NCI-H524 (cell line): Measurements from ENCODE around the gene ASIP.
"Not testable (repeated sequence)": the region's sequence is repeated elsewhere in the genome, so short reads cannot be mapped to it uniquely, and the experiment has no call there.

ENCODE experiments used
- DNase-seq, 2 experiments: peaks; one replicate each; lab custom pipeline; 2025; lab: John Stamatoyannopoulos, UW

Gene ASIP

GRCh38 chr20:34242879-34243278, 1.7 kb downstream of the ASIP start:
- DNase-seq, result peak; percentile 65 to 91

DNA sequence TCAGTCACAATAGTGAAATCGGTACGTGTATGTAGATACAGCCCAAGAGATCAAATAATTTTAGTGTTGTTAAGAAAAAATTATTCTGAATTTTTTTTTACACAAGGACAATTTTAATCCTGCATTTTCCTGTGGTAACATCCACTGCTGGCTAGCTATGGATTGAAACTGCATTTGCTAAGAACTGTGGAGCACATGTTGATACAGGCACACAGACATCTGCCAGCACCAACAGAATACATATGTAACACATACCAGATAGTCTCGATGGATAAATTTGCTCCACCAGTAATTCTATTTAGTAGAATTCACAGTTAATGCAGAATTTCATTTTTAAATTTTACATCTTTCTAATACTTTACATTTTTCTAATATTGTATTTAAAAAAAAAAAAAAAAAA, 2.2 kb downstream of the ASIP start:
- DNase-seq, result peak in 1 of 2 experiments; percentile 80

DNA sequence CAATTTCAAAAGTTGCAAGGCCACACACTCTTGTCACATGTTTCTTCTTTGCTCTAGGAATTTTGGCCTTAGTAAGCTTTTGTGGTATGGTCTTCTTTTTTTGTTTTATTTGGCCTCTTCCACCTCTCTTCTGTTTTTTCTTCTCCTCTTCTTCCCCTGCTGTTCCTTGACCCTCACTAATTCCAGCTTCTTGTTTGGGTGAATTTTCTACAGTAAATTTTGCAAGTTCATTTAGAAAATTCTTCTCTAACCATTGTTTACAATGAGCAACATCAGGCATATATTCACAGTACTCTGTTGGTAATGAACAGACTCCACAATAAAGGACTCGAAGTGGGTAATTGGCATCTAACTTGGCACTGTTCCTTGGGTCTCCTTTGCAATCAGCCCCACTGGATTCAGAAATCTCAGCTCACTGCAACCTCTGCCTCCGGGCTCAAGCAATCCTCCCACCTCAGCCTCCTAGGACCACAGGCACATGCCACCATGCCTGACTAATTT, 5.0 kb downstream of the ASIP start:
- DNase-seq, result no peak

GRCh38 chr20:34249291-34249690, 8.1 kb downstream of the ASIP start:
- DNase-seq, result peak in 1 of 2 experiments; percentile 19

DNA sequence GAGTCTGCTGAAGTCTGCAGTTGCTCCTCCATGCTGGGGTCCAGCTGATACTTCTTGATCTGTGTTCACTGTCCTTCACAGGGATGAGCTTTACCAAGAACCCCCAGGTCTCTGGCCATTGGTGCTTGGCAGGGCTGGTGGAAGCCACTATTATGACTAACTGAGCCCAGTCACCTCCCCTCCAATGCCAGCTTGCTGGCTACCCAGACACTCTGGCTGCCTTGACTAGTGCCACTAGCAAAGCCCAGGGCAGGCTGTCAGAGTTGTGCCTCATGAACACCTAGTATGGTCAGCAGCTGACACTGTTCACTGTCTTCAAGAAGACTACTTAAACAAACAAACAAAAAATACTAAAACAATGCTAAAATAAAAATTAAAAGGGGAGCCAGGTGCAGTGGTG, 8.8 kb downstream of the ASIP start:
- no peak for DNase-seq

DNA sequence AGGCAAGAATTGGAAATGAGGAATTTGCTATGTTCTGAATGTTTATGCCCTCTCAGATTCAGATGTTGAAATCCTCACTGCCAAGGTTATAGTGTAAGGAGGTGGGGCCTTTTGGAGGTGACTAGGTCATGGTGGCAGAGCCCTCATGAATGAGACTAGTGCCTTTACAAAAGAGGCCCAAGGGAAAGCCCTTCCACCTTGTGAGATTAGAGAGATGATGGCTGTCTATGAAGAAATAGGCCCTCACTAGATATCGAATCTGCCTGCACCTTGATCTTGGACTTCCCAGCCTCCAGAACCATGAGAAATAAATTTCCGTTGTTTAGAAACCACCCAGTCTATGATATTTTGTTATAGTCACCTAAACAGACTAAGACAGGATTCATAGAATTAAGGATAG, 10.4 kb downstream of the ASIP start:
- no peak for DNase-seq

DNA sequence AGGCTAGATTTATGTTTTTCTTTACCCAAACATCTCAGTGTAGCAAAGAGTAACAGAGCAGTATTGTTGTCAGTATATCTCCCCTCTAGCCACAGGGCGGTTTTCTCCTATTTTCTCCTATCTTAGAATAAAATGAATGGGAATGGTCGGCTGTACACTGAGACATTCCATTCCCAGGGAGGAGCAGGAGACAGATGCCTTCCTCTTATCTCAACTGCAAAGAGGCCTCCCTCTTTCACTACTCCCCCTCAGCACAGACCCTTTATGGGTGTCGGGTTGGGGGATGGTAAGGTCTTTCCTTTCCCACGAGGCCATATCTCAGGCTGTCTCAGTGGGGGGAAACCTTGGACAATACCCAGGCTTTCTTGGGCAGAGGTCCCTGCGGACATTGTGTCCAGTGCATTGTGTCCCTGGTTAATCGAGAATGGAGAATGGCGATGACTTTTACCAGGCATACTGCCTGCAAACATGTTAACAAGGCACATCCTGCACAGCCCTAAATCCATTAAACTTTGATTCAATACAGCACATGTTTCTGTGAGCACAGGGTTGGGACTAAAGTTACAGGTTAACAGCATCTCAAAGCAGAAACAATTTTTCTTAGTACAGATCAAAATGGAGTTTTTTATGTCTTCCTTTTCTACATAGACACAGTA, 11.3 kb downstream of the ASIP start:
- DNase-seq, result not testable (repeated sequence)

GRCh38 chr20:34254979-34255378, 13.8 kb downstream of the ASIP start:
- no peak for DNase-seq

DNA sequence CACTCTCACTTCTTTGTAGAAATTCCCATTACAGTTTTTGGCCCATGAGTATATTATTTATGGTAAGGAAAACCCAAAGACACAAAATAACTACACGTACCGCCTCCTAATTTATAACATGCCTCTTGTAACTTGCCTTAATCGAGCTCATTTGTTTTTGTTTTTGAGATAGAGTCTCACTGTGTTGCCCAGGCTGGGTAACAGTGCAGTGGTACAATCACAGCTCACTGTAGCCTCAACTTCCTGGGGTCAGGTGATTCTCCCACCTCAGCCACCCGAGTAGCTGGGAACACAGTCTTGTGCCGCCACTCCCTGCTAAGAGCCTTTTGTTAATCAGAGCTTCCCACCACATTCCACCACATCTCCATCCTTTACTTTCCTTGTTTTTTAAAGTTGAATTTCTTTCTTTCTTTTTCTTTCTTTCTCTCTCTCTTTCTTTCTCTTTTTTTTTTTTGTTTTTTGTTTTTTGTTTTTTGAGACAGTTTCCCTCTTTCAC, 15.5 kb downstream of the ASIP start:
- DNase-seq, result no peak

DNA sequence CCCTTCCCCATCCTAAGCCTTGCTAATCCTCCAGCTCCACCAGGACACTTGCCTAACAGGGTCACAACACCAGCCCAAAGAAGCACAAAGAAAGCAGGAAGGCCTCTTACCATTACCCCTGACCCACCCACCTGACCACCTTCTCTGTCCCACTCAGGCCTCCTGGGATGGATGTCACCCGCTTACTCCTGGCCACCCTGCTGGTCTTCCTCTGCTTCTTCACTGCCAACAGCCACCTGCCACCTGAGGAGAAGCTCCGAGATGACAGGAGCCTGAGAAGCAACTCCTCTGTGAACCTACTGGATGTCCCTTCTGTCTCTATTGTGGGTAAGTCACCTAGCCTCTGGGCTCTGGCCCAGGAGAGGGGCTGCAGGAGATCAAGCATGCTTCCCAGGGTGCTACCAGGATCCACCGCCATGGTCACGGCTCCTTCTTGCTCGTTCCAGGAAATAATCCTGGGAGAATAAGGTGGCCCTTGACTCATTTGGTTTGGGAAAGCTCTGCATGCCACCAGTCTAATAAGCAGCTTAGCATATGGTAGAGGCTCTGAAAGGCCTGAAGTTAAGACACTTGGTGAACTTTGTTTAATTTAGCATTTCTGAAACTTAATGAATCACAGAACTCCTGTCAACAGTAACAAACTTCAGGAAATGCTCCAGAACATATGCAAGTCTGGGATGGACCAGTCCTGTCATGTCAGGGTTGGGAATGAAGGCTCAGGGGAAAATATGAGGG, 19.2 kb downstream of the ASIP start:
- DNase-seq, result no peak

DNA sequence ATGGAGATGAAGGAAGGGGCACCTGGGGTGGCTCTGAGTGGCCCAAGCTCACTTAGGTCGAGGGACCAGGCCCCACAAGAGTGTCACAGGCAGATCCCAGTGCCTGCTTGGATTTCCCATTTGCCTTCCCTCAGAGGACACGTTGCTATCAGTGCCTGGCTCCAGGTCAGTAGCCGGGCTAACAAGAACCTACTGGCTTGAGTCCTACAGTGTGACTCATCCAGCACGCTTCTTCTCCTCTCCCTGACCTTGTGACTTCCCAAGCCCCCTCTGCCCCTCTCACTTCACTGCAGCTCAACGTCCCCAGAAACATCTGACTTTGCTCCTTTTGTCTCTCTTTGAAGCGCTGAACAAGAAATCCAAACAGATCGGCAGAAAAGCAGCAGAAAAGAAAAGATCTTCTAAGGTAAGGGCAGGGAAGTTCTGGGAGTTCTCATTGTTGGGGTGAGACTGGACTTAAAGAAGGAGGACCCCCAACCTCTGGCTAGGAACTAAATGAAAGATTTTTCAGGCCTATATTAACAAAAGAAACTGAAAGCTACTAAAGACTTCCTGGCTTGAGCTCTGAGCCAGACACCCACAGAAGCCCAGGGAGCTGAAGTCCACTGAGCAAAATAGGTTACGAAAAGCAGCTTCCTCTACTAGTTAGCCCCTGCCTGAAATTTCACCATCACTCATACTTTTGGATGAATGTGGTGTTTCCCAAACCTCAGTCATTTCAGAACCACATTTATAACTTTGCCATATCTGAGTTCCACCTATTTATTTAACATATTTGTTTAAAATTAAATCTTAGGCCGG, 21.5 kb downstream of the ASIP start:
- no peak for DNase-seq

DNA sequence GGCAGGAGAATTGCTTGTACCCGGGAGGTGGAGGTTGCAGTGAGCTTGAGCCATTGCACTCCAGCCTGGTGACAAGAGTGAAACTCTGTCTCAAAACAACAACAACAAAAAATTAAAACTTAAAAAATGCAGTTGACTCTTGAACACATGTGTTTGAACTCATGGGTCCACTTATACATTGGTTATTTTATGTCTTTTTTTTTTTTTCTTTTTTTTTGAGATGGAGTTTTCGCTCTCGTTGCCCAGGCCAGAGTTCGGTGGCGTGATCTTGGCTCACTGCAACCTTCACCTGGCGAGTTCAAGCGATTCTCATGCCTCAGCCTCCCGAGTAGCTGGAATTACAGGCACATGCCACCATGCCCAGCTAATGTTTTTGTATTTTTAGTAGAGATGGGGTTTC, 22.2 kb downstream of the ASIP start:
- DNase-seq, result not testable (repeated sequence)

GRCh38 chr20:34264141-34264540, 22.9 kb downstream of the ASIP start:
- no peak for DNase-seq

- DNase-seq, result no peak
These were observed 26.9 kb downstream of the ASIP start for GRCh38 chr20:34268145-34268544.

DNA sequence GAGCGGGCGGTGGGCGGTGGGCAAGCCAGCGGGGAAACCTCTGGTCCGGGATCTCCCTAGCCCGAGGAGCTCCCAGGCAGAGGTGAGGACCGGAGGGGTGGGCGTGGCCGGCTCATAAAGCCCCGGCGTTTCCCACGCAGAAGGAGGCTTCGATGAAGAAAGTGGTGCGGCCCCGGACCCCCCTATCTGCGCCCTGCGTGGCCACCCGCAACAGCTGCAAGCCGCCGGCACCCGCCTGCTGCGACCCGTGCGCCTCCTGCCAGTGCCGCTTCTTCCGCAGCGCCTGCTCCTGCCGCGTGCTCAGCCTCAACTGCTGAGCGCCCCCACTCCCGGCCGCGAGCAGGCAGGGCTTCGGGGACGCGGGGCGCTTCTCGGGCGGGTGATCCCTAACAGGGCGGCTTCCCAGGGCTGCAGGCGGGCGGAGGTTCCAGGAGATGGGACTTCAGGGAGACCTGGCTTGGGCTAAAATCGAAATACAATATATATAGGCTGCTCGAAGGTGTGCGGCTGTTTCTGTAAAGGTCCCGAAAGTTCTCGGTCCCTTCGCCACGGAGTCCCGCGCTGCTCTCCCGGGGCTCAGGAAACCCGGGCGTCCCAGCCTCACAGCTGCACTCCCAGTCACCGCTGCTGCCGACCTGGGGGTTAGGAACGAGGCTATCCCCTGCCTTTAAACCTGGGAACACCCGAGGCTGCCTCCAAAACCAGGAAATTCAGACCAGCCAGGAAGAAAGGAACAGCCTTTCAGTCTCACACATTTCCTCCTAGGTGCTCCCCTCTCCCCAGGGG, 27.8 kb downstream of the ASIP start:
- DNase-seq, result no peak

GRCh38 chr20:34269996-34270627, 28.9 kb downstream of the ASIP start:
- no peak for DNase-seq

GRCh38 chr20:34271956-34272355, 30.7 kb downstream of the ASIP start:
- no peak for DNase-seq

- no peak for DNase-seq
These were observed 33.5 kb downstream of the ASIP start for GRCh38 chr20:34274694-34275093.

GRCh38 chr20:34281177-34281576, 40.0 kb downstream of the ASIP start:
- DNase-seq, result no peak

GRCh38 chr20:34282041-34282440, 40.8 kb downstream of the ASIP start:
- DNase-seq, result no peak

- no peak for DNase-seq
These were observed 42.6 kb downstream of the ASIP start for GRCh38 chr20:34283844-34284243.
